Suprapubic skin (tissue), 4 donors: ENCODE data around the gene TENM3. TPM values are rescaled to one million over a fixed set of nuclear protein-coding genes. Genes with fewer than 3 reads are reported as not detected.

ENCODE experiments used
- DNase-seq, 2 donors: peaks; one replicate each; pipeline ENCODE4 v3.0.0-alpha.2; 2019; ENCODE audit warnings: low spot score in 2 of 2
- H3K27ac ChIP-seq: fragments of 200-600 bp; sonication (generic); one replicate; pipeline ENCODE4 v1.5.1; 2019
- H3K27me3 ChIP-seq: fragments of 200-600 bp; sonication (generic); one replicate; pipeline ENCODE4 v1.5.1; 2019
- H3K36me3 ChIP-seq: fragments of 200-600 bp; sonication (generic); one replicate; pipeline ENCODE4 v1.5.1; 2019
- H3K4me1 ChIP-seq: fragments of 200-600 bp; sonication (generic); one replicate; pipeline ENCODE4 v1.5.1; 2019
- H3K4me3 ChIP-seq: fragments of 200-600 bp; sonication (generic); one replicate; pipeline ENCODE4 v1.5.1; 2019; ENCODE audit warnings: mild to moderate bottlenecking
- H3K9me3 ChIP-seq: fragments of 200-600 bp; sonication (generic); one replicate; pipeline ENCODE4 v1.5.1; 2019
- CTCF ChIP-seq, 2 donors: fragments of 200-600 bp in 1 of 2; fragments of 450-650 bp in 1 of 2; sonication (generic) in 1 of 2; IDR thresholded peaks; one replicate each; pipeline ENCODE4 v1.5.1; 2016 to 2019; ENCODE audit warnings: antibody characterized with exemption in 2 of 2, mild to moderate bottlenecking in 1 of 2, moderate library complexity in 1 of 2
- EP300 ChIP-seq: sonication (generic); formaldehyde crosslinking; IDR thresholded peaks from one replicate; pipeline ENCODE4 v1.6.1; 2017; ENCODE audit warnings: antibody characterized with exemption
- POLR2A ChIP-seq, 2 donors: fragments of 450-650 bp; IDR thresholded peaks; one replicate each; pipeline ENCODE4 v1.6.1; 2017; ENCODE audit warnings: antibody characterized with exemption in 2 of 2, mild to moderate bottlenecking in 2 of 2, moderate library complexity in 2 of 2
- POLR2AphosphoS5 ChIP-seq, 3 donors: sonication (generic); formaldehyde crosslinking; IDR thresholded peaks; one replicate each; pipeline ENCODE4 v1.6.1; 2017; ENCODE audit warnings: antibody characterized with exemption in 3 of 3
- WGBS: methylation state at CpG from one replicate; pipeline ENCODE4 v1.1.5; 2018; 5-methylcytosine and 5-hydroxymethylcytosine counted together
- total RNA-seq, 4 donors: library from RNA; depleted of rRNA; stranded (reverse); fragments of >200 nt; gene quantifications; one replicate each; pipeline ENCODE4 v1.1.0, GENCODE V29; 2016

Gene TENM3
- total RNA-seq, 4 donors from 2014 or later, result 0.81 to 2.9 (median 1.8) TPM

- no peak overlapping the region for H3K4me3 ChIP-seq
- no peaks in the 10 kb centered on the region for H3K9me3 ChIP-seq
- TF ChIP-seq POLR2A (IDR thresholded peaks at IDR 0.05) (no peak), POLR2AphosphoS5 (IDR thresholded peaks at IDR 0.05) (no peak), CTCF (IDR thresholded peaks at IDR 0.05) (no peak), EP300 (no peak)
- no peaks in the 10 kb centered on the region for H3K27me3 ChIP-seq
- no peak for DNase-seq
- 85% methylated on average over 3 of the region's 3 CpGs for WGBS
- no peaks in the 10 kb centered on the region for H3K4me1 ChIP-seq
- no peaks in the 10 kb centered on the region for H3K36me3 ChIP-seq
- no peak overlapping the region for H3K27ac ChIP-seq
These were observed 106.8 kb downstream of the TENM3 start for GRCh38 chr4:182350041-182350440.

GRCh38 chr4:182351485-182351884 lies 108.3 kb downstream of the TENM3 start:
- H3K4me1 ChIP-seq, result no peaks in the 10 kb centered on the region
- WGBS, result 85% methylated on average over 11 of the region's 12 CpGs

DNA sequence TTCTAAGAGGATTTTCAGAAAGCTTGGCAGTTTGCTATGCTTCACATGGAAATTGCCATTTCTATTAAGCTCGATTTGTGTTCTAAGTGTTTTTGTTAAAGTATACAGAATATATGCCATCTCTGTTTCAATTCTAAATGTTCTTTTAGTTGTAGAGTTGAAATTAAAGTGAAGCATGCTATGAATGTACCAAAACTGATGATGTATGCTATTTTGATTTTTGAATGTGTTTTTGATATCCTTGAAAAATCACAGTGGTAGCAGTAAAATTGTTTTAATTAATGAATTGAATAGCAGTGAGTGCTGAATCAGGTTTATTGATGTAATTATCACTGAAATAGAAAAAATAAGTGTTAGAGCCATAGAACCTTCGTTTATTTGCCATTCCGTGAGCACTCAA lies 110.9 kb downstream of the TENM3 start:
- H3K27ac ChIP-seq, result no peak overlapping the region
- 83% methylated on average over 3 of the region's 3 CpGs for WGBS
- no peak overlapping the region for H3K4me3 ChIP-seq
- DNase-seq, result no peak
- no peaks in the 10 kb centered on the region for H3K4me1 ChIP-seq
- H3K27me3 ChIP-seq, result no peaks in the 10 kb centered on the region
- no peaks in the 10 kb centered on the region for H3K9me3 ChIP-seq
- H3K36me3 ChIP-seq, result no peaks in the 10 kb centered on the region
- TF ChIP-seq POLR2AphosphoS5 (IDR thresholded peaks at IDR 0.05) (no peak), CTCF (IDR thresholded peaks at IDR 0.05) (no peak), POLR2A (IDR thresholded peaks at IDR 0.05) (no peak), EP300 (no peak)

More at GRCh38 chr4:182351485-182351884, 108.3 kb downstream of the TENM3 start:
- TF ChIP-seq CTCF (IDR thresholded peaks at IDR 0.05) (no peak), POLR2A (IDR thresholded peaks at IDR 0.05) (no peak)
- Histone ChIP-seq H3K4me3 (no peak overlapping the region), H3K9me3 (no peaks in the 10 kb centered on the region), H3K27me3 (no peaks in the 10 kb centered on the region), H3K36me3 (no peaks in the 10 kb centered on the region), H3K27ac (no peak overlapping the region)
- DNase-seq, result no peak

DNA sequence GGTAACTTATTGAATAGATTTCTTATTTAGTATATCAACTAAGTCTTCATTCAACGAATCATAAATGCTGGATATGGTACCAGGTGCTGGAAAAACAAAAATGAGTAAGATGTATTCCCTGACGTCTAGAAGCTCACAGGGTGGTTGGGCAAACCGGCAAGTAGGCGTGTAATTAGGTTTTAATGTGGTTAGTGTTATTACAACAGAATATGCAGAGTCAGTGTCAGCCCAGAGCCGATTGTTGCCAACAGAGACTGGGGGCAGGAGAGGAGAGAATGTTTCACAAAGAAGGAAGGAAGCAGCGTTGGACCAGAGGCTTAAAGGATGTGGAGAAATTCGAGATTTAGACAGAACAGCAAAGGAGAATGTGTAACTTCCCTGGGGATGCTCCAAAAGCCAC lies 111.7 kb downstream of the TENM3 start:
- TF ChIP-seq EP300, result no peak
- no peak for TF ChIP-seq POLR2AphosphoS5 (IDR thresholded peaks at IDR 0.05)
- TF ChIP-seq POLR2A (IDR thresholded peaks at IDR 0.05), result no peak
- no peak for TF ChIP-seq CTCF (IDR thresholded peaks at IDR 0.05)
- Histone ChIP-seq H3K9me3 (no peaks in the 10 kb centered on the region), H3K27me3 (no peaks in the 10 kb centered on the region), H3K27ac (no peak overlapping the region), H3K4me3 (no peak overlapping the region), H3K4me1 (no peaks in the 10 kb centered on the region), H3K36me3 (no peaks in the 10 kb centered on the region)
- WGBS, result 44% methylated on average over 7 of the region's 7 CpGs
- DNase-seq, result no peak

GRCh38 chr4:182367153-182367552 lies 124.0 kb downstream of the TENM3 start:
- no peaks in the 10 kb centered on the region for H3K4me1 ChIP-seq
- H3K9me3 ChIP-seq, result no peaks in the 10 kb centered on the region
- H3K27ac ChIP-seq, result no peak overlapping the region
- no peak overlapping the region for H3K4me3 ChIP-seq
- no peaks in the 10 kb centered on the region for H3K27me3 ChIP-seq
- no peaks in the 10 kb centered on the region for H3K36me3 ChIP-seq
- no peak for DNase-seq
- TF ChIP-seq POLR2AphosphoS5 (IDR thresholded peaks at IDR 0.05), result no peak
- no peak for TF ChIP-seq EP300
- TF ChIP-seq CTCF (IDR thresholded peaks at IDR 0.05), result no peak
- 75% methylated on average over 13 of the region's 13 CpGs for WGBS
